Spleen (tissue), 11 donors: Measurements from ENCODE around the gene CD19. TPM values are rescaled to one million over a fixed set of nuclear protein-coding genes. Genes with fewer than 3 reads are reported as not detected.
A peak's percentile ranks its signal among the peaks of the same experiment; 100 is the strongest.
"Not testable (repeated sequence)": the region's sequence is repeated elsewhere in the genome, so short reads cannot be mapped to it uniquely, and the experiment has no call there.

Source experiments
- DNase-seq: peaks from one replicate; pipeline ENCODE4 v3.0.0-alpha.2; 2020
- H3K27ac ChIP-seq, 8 donors: fragments of 200-600 bp; sonication (generic) in 7 of 8; 1 replicate in 4 of 8; 2 replicates in 4 of 8; pipeline versions ENCODE4 v1.5.0 to v1.8.0; 2016 to 2021; ENCODE audit warnings: inconsistent platforms in 4 of 8, mild to moderate bottlenecking in 4 of 8, moderate library complexity in 1 of 8
- H3K27me3 ChIP-seq, 7 donors: fragments of 200-600 bp; sonication (generic) in 6 of 7; replicated peaks in 1 of 7; 1 replicate in 4 of 7; 2 replicates in 3 of 7; pipeline versions ENCODE4 v1.5.0 to v1.8.0; 2016 to 2021; ENCODE audit warnings: inconsistent platforms in 3 of 7, mild to moderate bottlenecking in 1 of 7
- H3K36me3 ChIP-seq, 6 donors: fragments of 200-600 bp; sonication (generic) in 5 of 6; 1 replicate in 4 of 6; 2 replicates in 2 of 6; pipeline versions ENCODE4 v1.5.0 to v1.8.0; 2016 to 2021; ENCODE audit warnings: inconsistent platforms in 2 of 6
- H3K4me1 ChIP-seq, 6 donors: fragments of 200-600 bp; sonication (generic) in 5 of 6; 1 replicate in 3 of 6; 2 replicates in 3 of 6; pipeline versions ENCODE4 v1.5.0 to v1.8.0; 2016 to 2021; ENCODE audit warnings: inconsistent platforms in 3 of 6
- H3K4me3 ChIP-seq, 8 donors: fragments of 200-600 bp; sonication (generic) in 7 of 8; 1 replicate in 4 of 8; 2 replicates in 4 of 8; pipeline versions ENCODE4 v1.5.0 to v1.8.0; 2016 to 2021; ENCODE audit warnings: inconsistent platforms in 4 of 8, mild to moderate bottlenecking in 4 of 8, moderate library complexity in 2 of 8
- H3K9me3 ChIP-seq, 8 donors: fragments of 200-600 bp; sonication (generic) in 7 of 8; 1 replicate in 4 of 8; 2 replicates in 4 of 8; pipeline versions ENCODE4 v1.5.0 to v1.8.0; 2016 to 2021; ENCODE audit warnings: inconsistent platforms in 4 of 8
- CTCF ChIP-seq, 11 experiments: fragments of 200-600 bp in 7 of 11; fragments of 450-650 bp in 4 of 11; sonication (generic) in 4 of 11; IDR thresholded peaks in 8 of 11; conservative IDR thresholded peaks in 3 of 11; 1 replicate in 7 of 11; 2 replicates in 4 of 11; pipeline versions ENCODE4 v1.4.0 to v1.8.0; 2016 to 2021; ENCODE audit warnings: antibody characterized with exemption in 11 of 11, inconsistent platforms in 4 of 11, mild to moderate bottlenecking in 1 of 11
- POLR2A ChIP-seq, 3 donors: fragments of 450-650 bp; IDR thresholded peaks; one replicate each; pipeline ENCODE4 v1.5.1; 2017; ENCODE audit warnings: antibody characterized with exemption in 3 of 3, mild to moderate bottlenecking in 1 of 3
- POLR2AphosphoS5 ChIP-seq, 3 donors: sonication (generic); formaldehyde crosslinking; IDR thresholded peaks; one replicate each; pipeline ENCODE4 v1.5.1; 2017; ENCODE audit warnings: antibody characterized with exemption in 3 of 3
- WGBS, 5 donors: extraction: QIAGEN DNeasy Blood & Tissue Kit in 3 of 5; methylation state at CpG; one replicate each; pipeline versions ENCODE4 v1.1.5 to v1.1.7; 2013 to 2018; 5-methylcytosine and 5-hydroxymethylcytosine counted together
- intact Hi-C: fragments of 100-400 bp; cut with DNase I; formaldehyde crosslinking; loops from one replicate; pipeline ENCODE4 v1.15.0; 2023; ENCODE audit warnings: low total_unique reads
- polyA plus RNA-seq, 3 donors: library from polyadenylated mRNA; stranded (reverse); fragments of 200-250 nt; gene quantifications; one replicate each; pipeline ENCODE4 v1.2.1, GENCODE V29; 2013
- total RNA-seq, 7 donors: library from RNA; depleted of rRNA in 3 of 7; stranded (reverse); fragments of >200 nt in 3 of 7; fragmentation: NEBNext Ultra II Directional in 4 of 7; extraction: Animal tissue kit (Norgen Biotek cat#: 25700) in 4 of 7; gene quantifications; one replicate each; pipeline versions ENCODE4 v1.1.0 to v1.2.1, GENCODE V29; 2016 to 2021
- donor health status: healthy with polysubstance abuse.
- donor health status: DM: no; HTN: no; CAD: no; lungs with moderate emphysema.
- donor health status: DM: no; HTN: no; CAD: no.
- donor health status: Bipolar disorder and iron deficiency.
- donor health status: healthy.
- donor health status: DM: no; HTN: no; CAD: no.
- donor health status: DM: yes; HTN: yes; CAD: no.

CD19 gene
- total and polyA plus RNA-seq, 10 donors: 77.0 to 312 (median 109) TPM

GRCh38 chr16:28925386-28926228 lies 6.2 kb upstream of the CD19 start:
- Histone ChIP-seq H3K27ac (peak overlapping the region; percentile 94 to 100 (median 98)), H3K27me3 (no peaks in the 10 kb centered on the region), H3K36me3 (peaks cover 0 to 26% (median 7%) of the 10 kb centered on the region in 6 donors), H3K4me3 (peak overlapping the region; percentile 58 to 92 (median 78)), H3K4me1 (peaks cover 15 to 70% (median 44%) of the 10 kb centered on the region in 6 donors), H3K9me3 (no peaks in the 10 kb centered on the region)
- peak in 1 of 3 donors; percentile 19 for TF ChIP-seq POLR2A (IDR thresholded peaks at IDR 0.05)
- TF ChIP-seq POLR2AphosphoS5 (IDR thresholded peaks at IDR 0.05): peak; percentile 73 to 88 (median 79)
- no peak for TF ChIP-seq CTCF (IDR thresholded peaks at IDR 0.05 in 8 of 11, conservative IDR thresholded peaks at IDR 0.05 in 3 of 11)
- intact Hi-C loops: no loop called here
- 1 to 2% (median 1%) methylated on average over 38 to 48 of the region's 48 CpGs for WGBS, 5 donors
- no peak for DNase-seq

GRCh38 chr16:28926284-28926683 lies 5.5 kb upstream of the CD19 start:
- H3K36me3 ChIP-seq: peaks cover 0 to 19% (median 2%) of the 10 kb centered on the region in 6 donors
- intact Hi-C loops, H3K27me3 ChIP-seq, H3K9me3 ChIP-seq, DNase-seq: not testable (repeated sequence)
- H3K4me1 ChIP-seq: peaks cover 21 to 70% (median 47%) of the 10 kb centered on the region in 6 donors
- H3K4me3 ChIP-seq: peak overlapping the region in 3 of 8 donors; percentile 83 to 92 (median 86)
- peak overlapping the region; percentile 94 to 100 (median 98) for H3K27ac ChIP-seq
- WGBS, 5 donors: 60 to 71% (median 65%) methylated on average over 2 of the region's 2 CpGs

GRCh38 chr16:28927815-28928214 lies 4.0 kb upstream of the CD19 start:
- no peak overlapping the region for H3K27ac ChIP-seq
- no peak overlapping the region for H3K4me3 ChIP-seq
- no peak for TF ChIP-seq POLR2A (IDR thresholded peaks at IDR 0.05)
- TF ChIP-seq POLR2AphosphoS5 (IDR thresholded peaks at IDR 0.05): no peak
- no peak for TF ChIP-seq CTCF (IDR thresholded peaks at IDR 0.05 in 8 of 11, conservative IDR thresholded peaks at IDR 0.05 in 3 of 11)
- H3K36me3 ChIP-seq: peaks cover 0 to 5% (median 0%) of the 10 kb centered on the region in 6 donors
- WGBS, 5 donors: 72 to 88% (median 79%) methylated on average over 1 of the region's 1 CpG
- intact Hi-C loops: no loop called here
- no peak for DNase-seq
- peaks cover 17 to 62% (median 37%) of the 10 kb centered on the region in 6 donors for H3K4me1 ChIP-seq
- H3K9me3 ChIP-seq: no peaks in the 10 kb centered on the region
- H3K27me3 ChIP-seq: no peaks in the 10 kb centered on the region

GRCh38 chr16:28930203-28930602 lies 1.6 kb upstream of the CD19 start:
- WGBS, 5 donors: 76 to 84% (median 78%) methylated on average over 3 of the region's 3 CpGs
- intact Hi-C loops: no loop called here
- TF ChIP-seq POLR2AphosphoS5 (IDR thresholded peaks at IDR 0.05) (no peak), CTCF (IDR thresholded peaks at IDR 0.05 in 8 of 11, conservative IDR thresholded peaks at IDR 0.05 in 3 of 11) (no peak), POLR2A (IDR thresholded peaks at IDR 0.05) (no peak)

More at GRCh38 chr16:28930203-28930602, 1.6 kb upstream of the CD19 start:
- Histone ChIP-seq H3K4me1 (peaks cover 6 to 65% (median 22%) of the 10 kb centered on the region in 6 donors), H3K36me3 (peaks cover 0 to 13% (median 0%) of the 10 kb centered on the region in 6 donors), H3K27me3 (no peaks in the 10 kb centered on the region), H3K4me3 (no peak overlapping the region), H3K27ac (peak overlapping the region in 7 of 8 donors; percentile 10 to 88 (median 81)), H3K9me3 (no peaks in the 10 kb centered on the region)
- no peak for DNase-seq
